K562 (cell line): Measurements from ENCODE around the gene IFT122. TPM values are rescaled to one million over a fixed set of nuclear protein-coding genes. Genes with fewer than 3 reads are reported as not detected.

Experiments used
- ATAC-seq: fragments of 200-7000 bp; cut with Tn5 transposase; 3 replicates; pipeline ENCODE4 v1.9.1; 2020; ENCODE audit warnings: moderate library complexity
- BruUV-seq: library from RNA; stranded (reverse); fragments of 400-500 nt; replicated peaks from 2 replicates; lab custom pipeline; 2021; lab: Mats Ljungman, UMichigan
- CTCF ChIA-PET: fragments of 300-600 bp; formaldehyde crosslinking; extraction: SDS; loops from one replicate; lab custom pipeline; 2021; ENCODE audit warnings: low intra/inter-chr PET ratio; lab: Yijun Ruan, JAX
- POLR2A ChIA-PET: fragments of 300-600, 350-650 bp; sonication (Branson Sonifier 250); formaldehyde crosslinking; extraction: SDS; loops from one replicate; lab custom pipeline; 2021; ENCODE audit warnings: antibody characterized with exemption, inconsistent platforms; lab: Yijun Ruan, JAX
- DNase-seq, 4 experiments: peaks; one replicate each; pipeline versions ENCODE4 v3.0.0 to v3.0.0-alpha.2; 2011 to 2018; ENCODE audit warnings: low spot score in 3 of 4, mixed read lengths in 3 of 4; ENCODE audit errors: extremely low read depth in 1 of 4
- FAIRE-seq: peaks from 2 replicates; lab custom pipeline; 2011; peaks lifted over from hg19 to GRCh38; lab: Jason Lieb, UNC
- H2AFZ ChIP-seq: 2 replicates; pipeline ENCODE4 v1.6.0; 2011; ENCODE audit warnings: low read depth, low read length, control low read depth, inconsistent platforms
- H3K27ac ChIP-seq: fragments of 200-600 bp; 3 replicates; pipeline ENCODE4 v1.8.0; 2011; ENCODE audit warnings: low read depth, mild to moderate bottlenecking, control low read depth, inconsistent platforms, low read length, moderate library complexity, mixed read lengths; ENCODE audit errors: extremely low read depth
- H3K27me3 ChIP-seq, 2 experiments: fragments of 300-600 bp in 1 of 2; 2 replicates in 1 of 2; 3 replicates in 1 of 2; pipeline versions ENCODE4 v1.6.0 to v1.8.0; 2011; ENCODE audit warnings: inconsistent platforms in 2 of 2, low read length in 2 of 2, mild to moderate bottlenecking in 1 of 2, mixed read lengths in 1 of 2, moderate library complexity in 1 of 2; ENCODE audit not compliant: control insufficient read depth in 2 of 2, insufficient read depth in 2 of 2
- H3K36me3 ChIP-seq: fragments of 300-600 bp; 3 replicates; pipeline ENCODE4 v1.8.0; 2011; ENCODE audit warnings: mild to moderate bottlenecking, low read length, inconsistent platforms; ENCODE audit not compliant: control insufficient read depth, insufficient read depth
- H3K4me1 ChIP-seq, 2 experiments: fragments of 200-600 bp in 1 of 2; replicated peaks in 1 of 2; 2 replicates in 1 of 2; 3 replicates in 1 of 2; pipeline versions ENCODE4 v1.5.1 to v1.8.0; 2011; ENCODE audit warnings: inconsistent platforms in 2 of 2, low read length in 2 of 2, mild to moderate bottlenecking in 1 of 2, mixed read lengths in 1 of 2, moderate library complexity in 1 of 2; ENCODE audit not compliant: control insufficient read depth in 2 of 2, insufficient read depth in 2 of 2
- H3K4me2 ChIP-seq: 2 replicates; pipeline ENCODE4 v1.6.1; 2011; ENCODE audit warnings: low read length, control low read depth, inconsistent platforms, mixed read lengths; ENCODE audit not compliant: insufficient read depth
- H3K4me3 ChIP-seq: fragments of 200-600 bp; sonication (generic), shearing (Covaris generic); 2 replicates; pipeline ENCODE4 v1.5.1; 2016; ENCODE audit warnings: control low read depth, inconsistent platforms
- H3K79me2 ChIP-seq: fragments of 200-600 bp; 3 replicates; pipeline ENCODE4 v1.8.0; 2011; ENCODE audit warnings: low read length, inconsistent platforms; ENCODE audit not compliant: control insufficient read depth, insufficient read depth
- H3K9ac ChIP-seq, 2 experiments: 2 replicates each; pipeline versions ENCODE4 v1.6.0 to v1.6.1; 2011; ENCODE audit warnings: low read depth in 2 of 2, low read length in 2 of 2, control low read depth in 1 of 2, inconsistent platforms in 1 of 2, mild to moderate bottlenecking in 1 of 2, mixed read lengths in 1 of 2; ENCODE audit not compliant: insufficient read depth in 1 of 2
- H3K9me1 ChIP-seq: one replicate; pipeline ENCODE4 v1.6.0; 2011; ENCODE audit warnings: inconsistent platforms, mild to moderate bottlenecking, low read length, moderate library complexity; ENCODE audit not compliant: control insufficient read depth, insufficient read depth
- H3K9me3 ChIP-seq: replicated peaks from 2 replicates; pipeline ENCODE4 v1.5.1; 2011; ENCODE audit warnings: low read depth, low read length, inconsistent platforms; ENCODE audit not compliant: control insufficient read depth, insufficient read depth
- H4K20me1 ChIP-seq: replicated peaks from 2 replicates; pipeline ENCODE4 v1.6.1; 2011; ENCODE audit warnings: low read length, inconsistent platforms, mixed read lengths; ENCODE audit not compliant: control insufficient read depth, insufficient read depth
- ATF3 ChIP-seq, 2 experiments: fragments of 450-650 bp in 1 of 2; sonication (generic) in 1 of 2; formaldehyde crosslinking in 1 of 2; IDR thresholded peaks in 1 of 2; conservative IDR thresholded peaks in 1 of 2; 2 replicates each; pipeline versions ENCODE4 v1.6.1 to v1.8.1; 2016 to 2023; ENCODE audit warnings: mild to moderate bottlenecking in 2 of 2, moderate library complexity in 2 of 2, inconsistent platforms in 1 of 2, missing genetic modification reagents in 1 of 2
- CEBPZ ChIP-seq: fragments of 150-350 bp; IDR thresholded peaks from 2 replicates; pipeline ENCODE4 v1.6.1; 2014; ENCODE audit warnings: low read depth, mild to moderate bottlenecking, low read length, borderline replicate concordance
- CTCF ChIP-seq, 3 experiments: IDR thresholded peaks in 2 of 3; conservative IDR thresholded peaks in 1 of 3; 2 replicates each; pipeline ENCODE4 v1.5.1; 2011 to 2012; ENCODE audit warnings: low read length in 3 of 3, mild to moderate bottlenecking in 3 of 3, control low read depth in 2 of 3, improper control_type of control experiment in 1 of 3, inconsistent platforms in 1 of 3, low read depth in 1 of 3, mixed read lengths in 1 of 3, moderate library complexity in 1 of 3; ENCODE audit not compliant: insufficient read depth in 2 of 3
- KDM1A ChIP-seq, 2 experiments: fragments of 450-650 bp; IDR thresholded peaks; 2 replicates each; pipeline ENCODE4 v1.6.1; 2016; ENCODE audit warnings: mild to moderate bottlenecking in 2 of 2
- KHSRP ChIP-seq: fragments of 450-650 bp; IDR thresholded peaks from 2 replicates; pipeline ENCODE4 v1.6.1; 2017
- LCOR ChIP-seq: sonication (generic); formaldehyde crosslinking; IDR thresholded peaks from 2 replicates; pipeline ENCODE4 v1.8.0; 2022; ENCODE audit warnings: mild to moderate bottlenecking, missing genetic modification reagents
- RAD21 ChIP-seq, 2 experiments: fragments of 250-450 bp in 1 of 2; fragments of 450-650 bp in 1 of 2; sonication (Bioruptor Pico) in 1 of 2; formaldehyde crosslinking in 1 of 2; IDR thresholded peaks in 1 of 2; conservative IDR thresholded peaks in 1 of 2; 2 replicates each; pipeline versions ENCODE4 v1.4.0 to v1.8.0; 2020 to 2022; ENCODE audit warnings: mild to moderate bottlenecking in 2 of 2, moderate library complexity in 1 of 2
- ZBTB2 ChIP-seq: fragments of 450-650 bp; IDR thresholded peaks from 2 replicates; pipeline ENCODE4 v1.6.1; 2016; ENCODE audit warnings: antibody characterized with exemption
- ZNF263 ChIP-seq: sonication (generic); formaldehyde crosslinking; IDR thresholded peaks from 2 replicates; pipeline ENCODE4 v1.8.0; 2022; ENCODE audit warnings: mild to moderate bottlenecking, missing genetic modification reagents, borderline replicate concordance
- ZNF695 ChIP-seq: fragments of 450-650 bp; formaldehyde crosslinking; IDR thresholded peaks from 2 replicates; pipeline ENCODE4 v1.4.0; 2020; ENCODE audit warnings: mild to moderate bottlenecking, moderate library complexity
- ZSCAN29 ChIP-seq: fragments of 450-650 bp; IDR thresholded peaks from 2 replicates; pipeline ENCODE4 v1.6.1; 2017
- whole genome bisulfite sequencing: fragments of 100-300 bp; shearing (Covaris generic); methylation state at CpG from one replicate; pipeline ENCODE4 v1.1.6; 2016; ENCODE audit warnings: low coverage, mixed read lengths; ENCODE audit not compliant: insufficient coverage; ENCODE audit errors: missing lambda C conversion rate; 5-methylcytosine and 5-hydroxymethylcytosine counted together
- in situ Hi-C: fragments of 300-500 bp; cut with MboI; formaldehyde crosslinking; loops from 4 replicates; pipeline ENCODE4 v1.15.0; 2018; ENCODE audit warnings: inconsistent platforms, mixed read lengths
- intact Hi-C: fragments of 100-400 bp; cut with micrococcal nuclease; formaldehyde crosslinking; loops from 2 replicates; pipeline ENCODE4 v1.14.2; 2022
- polyA plus RNA-seq, 8 experiments: library from polyadenylated mRNA; depleted of rRNA in 4 of 8; stranded (reverse) in 5 of 8; unstranded in 3 of 8; fragments of >200 nt; fragmentation: Nextera tagmentation in 2 of 8; fragmentation: Illumina TruSeq in 1 of 8; extraction: Ambion mirVana in 2 of 8; extraction: Trizol in 1 of 8; gene quantifications; 2 replicates each; pipeline versions ENCODE4 v1.2.1 to v1.2.3, GENCODE V29; 2011 to 2014; ENCODE audit warnings: inconsistent platforms in 1 of 8, missing spikeins in 1 of 8
- total RNA-seq, 7 experiments: library from RNA; depleted of rRNA in 6 of 7; stranded (reverse); fragments of >200 nt in 6 of 7; fragmentation: Illumina TruSeq in 2 of 7; extraction: Trizol in 2 of 7; gene quantifications; 2 replicates each; pipeline versions ENCODE4 v1.2.1 to v1.2.3, GENCODE V29; 2011 to 2021; ENCODE audit warnings: low replicate concordance in 1 of 7

The IFT122 gene
- total and polyA plus RNA-seq, 9 of the 15 experiments (the other 6 are each of a cell fraction or from before 2014, with no cell fraction given) = 2.4 to 11.5 (median 7.7) TPM

GRCh38 chr3:129428007-129428375 lies 12.0 kb upstream of the IFT122 start:
- POLR2A ChIA-PET = interaction anchor here (0.8 to 6.2 kb wide), 10 partner anchors 9 to 28 kb away, joined by 3 to 67 read pairs (median 5); partner anchors contain the start of genes IFT122 and MBD4
- H2AFZ ChIP-seq = peak overlapping the region; percentile 84
- BruUV-seq = no TSS peak

More at GRCh38 chr3:129428007-129428375, 12.0 kb upstream of the IFT122 start:
- H3K4me3 ChIP-seq = peak overlapping the region; percentile 41
- CTCF ChIA-PET = no interaction called here
- 12% methylated on average over 8 of the region's 8 CpGs for WGBS
- H3K9me1 ChIP-seq = no peaks in the 10 kb centered on the region
- H4K20me1 ChIP-seq = no peaks in the 10 kb centered on the region
- no peak overlapping the region; the same call in 2 of the 3 replicates for H3K27ac ChIP-seq
- H3K27me3 ChIP-seq = no peaks in the 10 kb centered on the region
- H3K4me1 ChIP-seq = peaks cover 28 to 35% of the 10 kb centered on the region in 2 experiments; a peak in 4 of 5 replicates
- no peak for ATAC-seq
- peaks cover 37% of the 10 kb centered on the region for H3K36me3 ChIP-seq
- H3K4me2 ChIP-seq = peak overlapping the region; percentile 92
- no peak for DNase-seq
- intact Hi-C loops = no loop called here
- no peaks in the 10 kb centered on the region for H3K9me3 ChIP-seq
- no peaks in the 10 kb centered on the region for H3K79me2 ChIP-seq
- no peak for FAIRE-seq
- TF ChIP-seq RAD21 (CRISPR knock-in tag; conservative IDR thresholded peaks at IDR 0.05 in 1 of 2, IDR thresholded peaks at IDR 0.05 in 1 of 2) = 0 out of 4 replicates have a peak, but pooled peaks of 1 of the 2 experiments have one; percentile 14
- TF ChIP-seq KDM1A (IDR thresholded peaks at IDR 0.05) = no peak
- TF ChIP-seq KHSRP = no peak
- TF ChIP-seq ZBTB2 = peak; percentile 11; the same call in 1 of the 2 replicates
- no peak for TF ChIP-seq CEBPZ
- 0 out of 2 replicates have a peak, but pooled peaks have one; percentile 16 for TF ChIP-seq LCOR (CRISPR knock-in tag)
- TF ChIP-seq CTCF (IDR thresholded peaks at IDR 0.05 in 2 of 3, conservative IDR thresholded peaks at IDR 0.05 in 1 of 3; ENCODE audit: insufficient read depth in 2 of 3, low read depth in 1 of 3, low read length in 3 of 3) = 0 out of 6 replicates have a peak, but pooled peaks of 1 of the 3 experiments have one; percentile 19
- TF ChIP-seq ATF3 (IDR thresholded peaks at IDR 0.05) = no peak
- TF ChIP-seq ATF3 (CRISPR knock-in tag; conservative IDR thresholded peaks at IDR 0.05) = 0 out of 2 replicates have a peak, but pooled peaks have one; percentile 33
- no peak for TF ChIP-seq ZNF695
- TF ChIP-seq ZNF263 (CRISPR knock-in tag) = no peak
- 0 out of 2 replicates have a peak, but pooled peaks have one; percentile 29 for TF ChIP-seq ZSCAN29
- H3K9ac ChIP-seq = peak overlapping the region; percentile 30 to 90; a peak in 3 of 4 replicates
- in situ Hi-C loops = no loop called here
